NCI-H524 treated with DMSO at 0.1 percent for 48 hours (cell line): ENCODE measurements around the gene FRMPD1.
A peak's percentile ranks its signal among the peaks of the same experiment; 100 is the strongest.

Experiments used
- DNase-seq: peaks from one replicate; lab custom pipeline; 2025; lab: John Stamatoyannopoulos, UW

The FRMPD1 gene

GRCh38 chr9:37682951-37683350, 32.2 kb downstream of the FRMPD1 start:
- no peak for DNase-seq

- DNase-seq = no peak
These were observed 33.0 kb downstream of the FRMPD1 start for GRCh38 chr9:37683531-37684371.

GRCh38 chr9:37692622-37693221, 42.0 kb downstream of the FRMPD1 start:
- peak; percentile 43 for DNase-seq

GRCh38 chr9:37693260-37693659, 42.5 kb downstream of the FRMPD1 start:
- no peak for DNase-seq

GRCh38 chr9:37694355-37694754, 43.6 kb downstream of the FRMPD1 start:
- no peak for DNase-seq

GRCh38 chr9:37696528-37696927, 45.8 kb downstream of the FRMPD1 start:
- no peak for DNase-seq

GRCh38 chr9:37700131-37700530, 49.4 kb downstream of the FRMPD1 start:
- DNase-seq = no peak

- no peak for DNase-seq
These were observed 50.1 kb downstream of the FRMPD1 start for GRCh38 chr9:37700900-37701299.

GRCh38 chr9:37705787-37706186, 55.0 kb downstream of the FRMPD1 start:
- DNase-seq = no peak

GRCh38 chr9:37706290-37706689, 55.5 kb downstream of the FRMPD1 start:
- no peak for DNase-seq

- DNase-seq = no peak
These were observed 57.0 kb downstream of the FRMPD1 start for GRCh38 chr9:37707748-37708147.

GRCh38 chr9:37710046-37710445, 59.3 kb downstream of the FRMPD1 start:
- no peak for DNase-seq

GRCh38 chr9:37715260-37715659, 64.5 kb downstream of the FRMPD1 start:
- DNase-seq = no peak

GRCh38 chr9:37715991-37716505, 65.3 kb downstream of the FRMPD1 start:
- no peak for DNase-seq

GRCh38 chr9:37719526-37719925, 68.8 kb downstream of the FRMPD1 start:
- DNase-seq = no peak

- DNase-seq = no peak
These were observed 76.3 kb downstream of the FRMPD1 start for GRCh38 chr9:37727013-37727412.

GRCh38 chr9:37729499-37729898, 78.7 kb downstream of the FRMPD1 start:
- DNase-seq = no peak

GRCh38 chr9:37730256-37730655, 79.5 kb downstream of the FRMPD1 start:
- no peak for DNase-seq

GRCh38 chr9:37730839-37731238, 80.1 kb downstream of the FRMPD1 start:
- no peak for DNase-seq

- DNase-seq = peak; percentile 98
These were observed 81.5 kb downstream of the FRMPD1 start for GRCh38 chr9:37732086-37732741.

- DNase-seq = no peak
These were observed 82.2 kb downstream of the FRMPD1 start for GRCh38 chr9:37732952-37733351.

GRCh38 chr9:37739222-37739621, 88.5 kb downstream of the FRMPD1 start:
- DNase-seq = no peak

- DNase-seq = no peak
These were observed 89.4 kb downstream of the FRMPD1 start for GRCh38 chr9:37740128-37740527.
